ENCODE measurements around the gene NUP62. TPM values are rescaled to one million over a fixed set of nuclear protein-coding genes. Genes with fewer than 3 reads are reported as not detected.

The NUP62 gene
- total and polyA plus RNA-seq, 2 of the 4 experiments (the other 2 are of a cell fraction): 21.3 to 29.7 TPM

DNA sequence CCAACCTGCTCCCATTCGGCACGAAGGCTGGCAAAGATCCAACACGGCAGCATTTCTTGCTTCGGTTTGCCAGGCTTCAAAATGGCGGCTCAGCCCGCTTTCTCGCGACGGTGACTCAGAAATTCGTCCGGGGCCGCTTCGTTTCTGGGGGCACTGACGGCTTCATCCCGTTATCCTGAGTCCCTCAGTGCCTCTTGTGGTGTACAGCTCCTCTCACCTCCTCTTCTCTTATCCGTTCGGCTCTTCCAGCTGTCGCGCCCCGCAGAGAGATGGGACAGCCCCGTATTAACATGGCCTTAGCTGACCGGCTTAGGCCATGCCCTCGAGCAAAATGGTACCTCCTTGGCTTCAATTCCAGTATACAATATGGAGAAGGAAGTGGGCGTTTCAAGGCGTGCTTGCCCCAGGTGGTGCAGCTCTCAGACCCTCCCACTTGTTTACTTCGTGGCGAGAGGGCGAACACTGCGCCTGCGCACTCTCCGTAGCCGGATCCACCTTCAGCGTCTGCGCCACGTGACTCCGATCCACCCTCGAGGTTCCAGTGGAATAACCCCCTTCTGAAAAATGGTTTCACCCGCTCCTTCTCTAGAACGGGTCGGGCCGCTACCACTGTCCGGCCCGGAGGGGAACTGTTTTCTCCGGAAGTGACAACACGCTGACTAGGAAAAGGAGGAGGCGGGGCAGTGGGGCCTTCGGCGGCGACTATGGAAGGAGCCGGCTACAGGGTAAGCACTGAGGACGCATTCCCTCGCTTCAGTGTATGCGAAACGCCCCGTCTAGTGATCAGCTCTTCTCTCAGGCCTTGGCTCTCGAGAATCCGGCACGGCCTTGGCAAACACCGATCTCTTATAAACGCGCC, 52.1 kb downstream of the NUP62 start, which contains the start of the genes AKT1S1 and TBC1D17 (continued):
- TF ChIP-seq CTCF (conservative IDR thresholded peaks at IDR 0.05; ENCODE audit: low read depth, low read length): no peak
- 0 out of 2 replicates have a peak, but pooled peaks have one; percentile 52 for TF ChIP-seq MAZ (IDR thresholded peaks at IDR 0.05; ENCODE audit: borderline replicate concordance, low read depth, low read length)
- TF ChIP-seq POLR2A (IDR thresholded peaks at IDR 0.05; ENCODE audit: low read depth, low read length): peak; percentile 94
